Adrenal gland (tissue), 12 donors: ENCODE data around the gene PHGDH. TPM values are rescaled to one million over a fixed set of nuclear protein-coding genes. Genes with fewer than 3 reads are reported as not detected.
A peak's percentile ranks its signal among the peaks of the same experiment; 100 is the strongest.

Experiments
- DNase-seq, 7 donors: peaks; one replicate each; pipeline ENCODE4 v3.0.0-alpha.2; 2019 to 2020
- H3K27ac ChIP-seq, 5 donors: fragments of 200-600 bp; sonication (generic) in 4 of 5; 1 replicate in 3 of 5; 2 replicates in 2 of 5; pipeline versions ENCODE4 v1.5.1 to v1.8.0; 2016 to 2020; ENCODE audit warnings: mild to moderate bottlenecking in 1 of 5
- H3K27me3 ChIP-seq: fragments of 200-600 bp; 2 replicates; pipeline ENCODE4 v1.8.0; 2021
- H3K36me3 ChIP-seq, 2 donors: fragments of 200-600 bp; replicated peaks in 1 of 2; 1 replicate in 1 of 2; 2 replicates in 1 of 2; pipeline versions ENCODE4 v1.5.1 to v1.8.0; 2018 to 2022
- H3K4me1 ChIP-seq, 2 donors: fragments of 200-600 bp; replicated peaks in 1 of 2; 1 replicate in 1 of 2; 2 replicates in 1 of 2; pipeline versions ENCODE4 v1.5.1 to v1.8.0; 2018 to 2021
- H3K4me3 ChIP-seq, 4 donors: fragments of 200-600 bp; sonication (generic) in 3 of 4; one replicate each; pipeline ENCODE4 v1.5.1; 2016 to 2018
- H3K9me3 ChIP-seq, 3 donors: fragments of 200-600 bp; sonication (generic) in 1 of 3; replicated peaks in 1 of 3; 1 replicate in 2 of 3; 2 replicates in 1 of 3; pipeline versions ENCODE4 v1.5.1 to v1.8.0; 2016 to 2021
- POLR2A ChIP-seq, 2 donors: fragments of 450-650 bp; IDR thresholded peaks; one replicate each; pipeline ENCODE4 v1.6.1; 2017; ENCODE audit warnings: antibody characterized with exemption in 2 of 2, mild to moderate bottlenecking in 2 of 2, moderate library complexity in 1 of 2
- WGBS, 4 donors: extraction: QIAGEN DNeasy Blood & Tissue Kit in 2 of 4; methylation state at CpG; one replicate each; pipeline versions ENCODE4 v1.1.5 to v1.1.7; 2013 to 2017; 5-methylcytosine and 5-hydroxymethylcytosine counted together
- intact Hi-C, 2 donors: fragments of 100-400 bp; cut with DNase I; formaldehyde crosslinking; loops; one replicate each; pipeline versions ENCODE4 v1.14.1 to v1.15.0; 2022 to 2023
- polyA plus RNA-seq, 3 donors: library from polyadenylated mRNA; stranded (reverse); fragments of 200-250 nt in 2 of 3; fragments of 350-450 nt in 1 of 3; fragmentation: Illumina TruSeq in 1 of 3; extraction: RNeasy Lipid Tissue Mini Kit (QIAGEN cat#74804) in 1 of 3; gene quantifications; one replicate each; pipeline ENCODE4 v1.2.3, GENCODE V29; 2013 to 2014
- total RNA-seq, 9 donors: library from RNA; depleted of rRNA in 4 of 9; stranded (reverse); fragments of >200 nt in 4 of 9; fragments of 120-200 nt in 1 of 9; fragmentation: NEBNext Ultra II Directional in 1 of 9; extraction: Animal tissue kit (Norgen Biotek cat#: 25700) in 1 of 9; gene quantifications; one replicate each; pipeline versions ENCODE4 v1.1.0 to v1.2.4, GENCODE V29; 2013 to 2023
- TF ChIP-seq, protein P1 (sequence below), 6 experiments: fragments of 450-650 bp in 4 of 6; fragments of 200-600 bp in 2 of 6; sonication (generic) in 1 of 6; IDR thresholded peaks; 1 replicate in 5 of 6; 2 replicates in 1 of 6; pipeline versions ENCODE4 v1.5.1 to v1.8.0; 2016 to 2021; ENCODE audit warnings: antibody characterized with exemption in 6 of 6, mild to moderate bottlenecking in 2 of 6, moderate library complexity in 1 of 6
- donor health status: healthy with polysubstance abuse.
- donor health status: Bipolar disorder and iron deficiency.
- donor health status: DM: yes; HTN: yes; CAD: no.
- donor health status: DM: no; HTN: no; CAD: no.
- donor health status: DM: no; HTN: no; CAD: no.
- donor health status: DM: yes; HTN: yes; CAD: no.

Gene PHGDH
- total and polyA plus RNA-seq, 12 donors: 1.8 to 27.7 (median 3.6) TPM

GRCh38 chr1:119764220-119764619, 52.5 kb downstream of the PHGDH start:
- no peak overlapping the region for H3K27ac ChIP-seq
- no peaks in the 10 kb centered on the region for H3K36me3 ChIP-seq
- H3K4me3 ChIP-seq: no peak overlapping the region
- no peak for TF ChIP-seq POLR2A (IDR thresholded peaks at IDR 0.05)
- TF ChIP-seq, protein P1, sequence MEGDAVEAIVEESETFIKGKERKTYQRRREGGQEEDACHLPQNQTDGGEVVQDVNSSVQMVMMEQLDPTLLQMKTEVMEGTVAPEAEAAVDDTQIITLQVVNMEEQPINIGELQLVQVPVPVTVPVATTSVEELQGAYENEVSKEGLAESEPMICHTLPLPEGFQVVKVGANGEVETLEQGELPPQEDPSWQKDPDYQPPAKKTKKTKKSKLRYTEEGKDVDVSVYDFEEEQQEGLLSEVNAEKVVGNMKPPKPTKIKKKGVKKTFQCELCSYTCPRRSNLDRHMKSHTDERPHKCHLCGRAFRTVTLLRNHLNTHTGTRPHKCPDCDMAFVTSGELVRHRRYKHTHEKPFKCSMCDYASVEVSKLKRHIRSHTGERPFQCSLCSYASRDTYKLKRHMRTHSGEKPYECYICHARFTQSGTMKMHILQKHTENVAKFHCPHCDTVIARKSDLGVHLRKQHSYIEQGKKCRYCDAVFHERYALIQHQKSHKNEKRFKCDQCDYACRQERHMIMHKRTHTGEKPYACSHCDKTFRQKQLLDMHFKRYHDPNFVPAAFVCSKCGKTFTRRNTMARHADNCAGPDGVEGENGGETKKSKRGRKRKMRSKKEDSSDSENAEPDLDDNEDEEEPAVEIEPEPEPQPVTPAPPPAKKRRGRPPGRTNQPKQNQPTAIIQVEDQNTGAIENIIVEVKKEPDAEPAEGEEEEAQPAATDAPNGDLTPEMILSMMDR (IDR thresholded peaks at IDR 0.05): no peak
- H3K27me3 ChIP-seq: no peaks in the 10 kb centered on the region
- intact Hi-C loops: no loop called here
- WGBS, 4 donors: 76 to 91% (median 85%) methylated on average over 3 to 6 of the region's 6 CpGs
- H3K4me1 ChIP-seq: no peaks in the 10 kb centered on the region
- no peak for DNase-seq
- no peaks in the 10 kb centered on the region for H3K9me3 ChIP-seq

GRCh38 chr1:119766374-119766794, 54.6 kb downstream of the PHGDH start:
- H3K9me3 ChIP-seq: no peaks in the 10 kb centered on the region
- H3K4me3 ChIP-seq: no peak overlapping the region
- no peak overlapping the region for H3K27ac ChIP-seq
- peak in 2 of 7 donors; percentile 16 to 32 for DNase-seq
- no peaks in the 10 kb centered on the region for H3K27me3 ChIP-seq
- intact Hi-C loops: no loop called here
- 27 to 35% (median 31%) methylated on average over 4 of the region's 4 CpGs for WGBS, 4 donors
- H3K36me3 ChIP-seq: no peaks in the 10 kb centered on the region
- no peaks in the 10 kb centered on the region for H3K4me1 ChIP-seq
- no peak for TF ChIP-seq POLR2A (IDR thresholded peaks at IDR 0.05)
- TF ChIP-seq, protein P1 (IDR thresholded peaks at IDR 0.05): no peak

GRCh38 chr1:119767486-119767885, 55.8 kb downstream of the PHGDH start:
- Histone ChIP-seq H3K9me3 (no peaks in the 10 kb centered on the region), H3K4me1 (no peaks in the 10 kb centered on the region), H3K4me3 (no peak overlapping the region), H3K36me3 (no peaks in the 10 kb centered on the region), H3K27me3 (peaks cover 2% of the 10 kb centered on the region), H3K27ac (no peak overlapping the region)
- TF ChIP-seq POLR2A (IDR thresholded peaks at IDR 0.05): no peak
- TF ChIP-seq, protein P1 (IDR thresholded peaks at IDR 0.05): no peak
- intact Hi-C loops: no loop called here
- no peak for DNase-seq
- WGBS, 4 donors: 65 to 78% (median 74%) methylated on average over 2 of the region's 2 CpGs

DNA sequence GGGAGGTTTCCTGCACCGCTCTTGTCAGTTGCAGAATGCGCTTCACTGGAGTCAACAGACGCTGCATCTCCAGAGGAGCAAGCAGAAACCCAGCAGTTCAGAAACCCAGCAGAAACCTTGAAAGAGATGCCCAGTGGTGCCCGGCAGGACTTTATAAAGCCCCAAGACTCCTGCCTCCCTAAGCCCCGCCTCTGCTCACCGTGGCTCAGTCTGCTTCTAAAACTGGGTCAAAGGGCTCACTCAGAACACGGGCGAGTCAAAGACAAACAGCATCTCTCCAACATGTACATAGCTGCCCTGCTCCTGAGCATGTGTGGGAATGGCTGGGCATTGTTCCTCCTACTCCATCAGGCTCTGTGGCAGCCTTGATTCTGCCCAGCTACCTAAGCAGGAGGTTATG, 57.0 kb downstream of the PHGDH start, which contains the start of gene HMGCS2:
Gene HMGCS2 (minus strand): TSS at position 128 of the 400 bp plus-strand sequence. CDS start 61 bp downstream, at position 67.
- H3K27me3 ChIP-seq: peaks cover 6% of the 10 kb centered on the region
- H3K27ac ChIP-seq: no peak within 1 kb of the TSS
- H3K36me3 ChIP-seq: no peaks in the 10 kb centered on the region
- no peak for TF ChIP-seq POLR2A (IDR thresholded peaks at IDR 0.05)
- TF ChIP-seq, protein P1 (IDR thresholded peaks at IDR 0.05): no peak
- DNase-seq: no peak
- WGBS, 4 donors: 61 to 73% (median 68%) methylated on average over 5 to 8 of the region's 8 CpGs
- H3K9me3 ChIP-seq: no peaks in the 10 kb centered on the region
- no peak within 1 kb of the TSS for H3K4me3 ChIP-seq
- H3K4me1 ChIP-seq: no peaks in the 10 kb centered on the region
- intact Hi-C loops: no loop called here
